GM10248 (cell line): ENCODE results near the gene PAM.
"Not testable (repeated sequence)": the region's sequence is repeated elsewhere in the genome, so short reads cannot be mapped to it uniquely, and the experiment has no call there.

Source experiments
- CTCF ChIA-PET: fragments of 300-600 bp; sonication (Branson Sonifier 250); formaldehyde crosslinking; extraction: SDS; loops from one replicate; lab custom pipeline; 2021; ENCODE audit warnings: antibody characterized with exemption; lab: Yijun Ruan, JAX
- POLR2A ChIA-PET: fragments of 350-650 bp; sonication (Branson Sonifier 250); formaldehyde crosslinking; extraction: SDS; loops from one replicate; lab custom pipeline; 2020; ENCODE audit warnings: antibody characterized with exemption; lab: Yijun Ruan, JAX
- DNase-seq: peaks from one replicate; pipeline ENCODE4 v3.0.0; 2012; ENCODE audit errors: extremely low spot score
- CTCF ChIP-seq: IDR thresholded peaks from 2 replicates; pipeline ENCODE4 v1.5.1; 2012; ENCODE audit warnings: mild to moderate bottlenecking, low read depth; ENCODE audit errors: extremely low read depth, missing control alignments, control extremely low read depth

Gene PAM

GRCh38 chr5:102988459-102988858 is 233.4 kb downstream of the PAM start:
- DNase-seq, result no peak
- POLR2A ChIA-PET, result no interaction called here
- TF ChIP-seq CTCF, result no peak
- CTCF ChIA-PET, result interaction anchor here (1.2 kb wide), 1 partner anchor 38 kb away, joined by 3 read pairs; no protein-coding TSS in a partner anchor

- ChIA-PET CTCF (no interaction called here), POLR2A (no interaction called here)
- DNase-seq, result no peak
- TF ChIP-seq CTCF, result no peak
Measured at GRCh38 chr5:102991802-102992201, 236.7 kb downstream of the PAM start.

- DNase-seq, result no peak
- CTCF ChIA-PET, result interaction anchor here (0.9 to 1.4 kb wide), 2 partner anchors 21 to 172 kb away, joined by 3 read pairs; no protein-coding TSS in a partner anchor
- TF ChIP-seq CTCF, result no peak
- POLR2A ChIA-PET, result no interaction called here
Measured at GRCh38 chr5:102996011-102996575, 241.0 kb downstream of the PAM start.

GRCh38 chr5:102998224-102998623 is 243.1 kb downstream of the PAM start:
- ChIA-PET POLR2A (no interaction called here), CTCF (interaction anchor here (1.7 kb wide), 1 partner anchor 12 kb away, joined by 3 read pairs; no protein-coding TSS in a partner anchor)
- no peak for TF ChIP-seq CTCF
- no peak for DNase-seq

- ChIA-PET POLR2A (no interaction called here), CTCF (no interaction called here)
- TF ChIP-seq CTCF, result no peak
- DNase-seq, result no peak
Measured at GRCh38 chr5:102999191-102999590, 244.1 kb downstream of the PAM start.

- POLR2A ChIA-PET, CTCF ChIA-PET, DNase-seq: not testable (repeated sequence)
Measured at GRCh38 chr5:102999621-103000020, 244.5 kb downstream of the PAM start.

- no peak for DNase-seq
- ChIA-PET POLR2A (no interaction called here), CTCF (no interaction called here)
- TF ChIP-seq CTCF, result no peak
Measured at GRCh38 chr5:103000089-103000488, 245.0 kb downstream of the PAM start.
